Cardiac muscle cell (in vitro differentiated cells and primary cell): ENCODE measurements around the gene HGS. TPM values are rescaled to one million over a fixed set of nuclear protein-coding genes. Genes with fewer than 3 reads are reported as not detected.
A peak's percentile ranks its signal among the peaks of the same experiment; 100 is the strongest.
"Not testable (repeated sequence)": the region's sequence is repeated elsewhere in the genome, so short reads cannot be mapped to it uniquely, and the experiment has no call there.

Source experiments
- DNase-seq, 2 donors: peaks; one replicate each; pipeline versions ENCODE4 v3.0.0 to v3.0.0-alpha.2; 2010 to 2017; ENCODE audit warnings: low read depth in 1 of 2, low spot score in 1 of 2
- H3K27ac ChIP-seq: fragments of 200-600 bp; sonication (generic); 2 replicates; pipeline ENCODE4 v1.5.1; 2016
- H3K27me3 ChIP-seq: fragments of 200-600 bp; sonication (generic); 2 replicates; pipeline ENCODE4 v1.6.0; 2016; ENCODE audit warnings: control low read depth
- H3K36me3 ChIP-seq: fragments of 200-600 bp; sonication (generic); 2 replicates; pipeline ENCODE4 v1.5.1; 2016; ENCODE audit warnings: control low read depth
- H3K4me1 ChIP-seq: fragments of 200-600 bp; sonication (generic); 2 replicates; pipeline ENCODE4 v1.8.1; 2017; ENCODE audit warnings: low read depth, mild to moderate bottlenecking, mixed run types
- H3K4me3 ChIP-seq: fragments of 200-600 bp; sonication (generic); 2 replicates; pipeline ENCODE4 v1.5.1; 2016; ENCODE audit warnings: mild to moderate bottlenecking
- H3K9me3 ChIP-seq: fragments of 200-600 bp; sonication (generic); 2 replicates; pipeline ENCODE4 v1.5.1; 2017; ENCODE audit warnings: low read depth, mild to moderate bottlenecking, control low read depth
- CTCF ChIP-seq: IDR thresholded peaks from 2 replicates; pipeline ENCODE4 v1.5.1; 2012; ENCODE audit warnings: low read depth, mild to moderate bottlenecking, low read length
- polyA plus RNA-seq: library from polyadenylated mRNA; unstranded; fragments of >200 nt; fragmentation: Nextera tagmentation; extraction: Ambion mirVana; gene quantifications from 2 replicates; pipeline ENCODE4 v1.2.1, GENCODE V29; 2016
- total RNA-seq: library from RNA; depleted of rRNA; stranded (reverse); fragments of >200 nt; gene quantifications from 2 replicates; pipeline ENCODE4 v1.2.3, GENCODE V29; 2016

The HGS gene
- total and polyA plus RNA-seq, 2 experiments from 2014 or later = 107 to 109 TPM

DNA sequence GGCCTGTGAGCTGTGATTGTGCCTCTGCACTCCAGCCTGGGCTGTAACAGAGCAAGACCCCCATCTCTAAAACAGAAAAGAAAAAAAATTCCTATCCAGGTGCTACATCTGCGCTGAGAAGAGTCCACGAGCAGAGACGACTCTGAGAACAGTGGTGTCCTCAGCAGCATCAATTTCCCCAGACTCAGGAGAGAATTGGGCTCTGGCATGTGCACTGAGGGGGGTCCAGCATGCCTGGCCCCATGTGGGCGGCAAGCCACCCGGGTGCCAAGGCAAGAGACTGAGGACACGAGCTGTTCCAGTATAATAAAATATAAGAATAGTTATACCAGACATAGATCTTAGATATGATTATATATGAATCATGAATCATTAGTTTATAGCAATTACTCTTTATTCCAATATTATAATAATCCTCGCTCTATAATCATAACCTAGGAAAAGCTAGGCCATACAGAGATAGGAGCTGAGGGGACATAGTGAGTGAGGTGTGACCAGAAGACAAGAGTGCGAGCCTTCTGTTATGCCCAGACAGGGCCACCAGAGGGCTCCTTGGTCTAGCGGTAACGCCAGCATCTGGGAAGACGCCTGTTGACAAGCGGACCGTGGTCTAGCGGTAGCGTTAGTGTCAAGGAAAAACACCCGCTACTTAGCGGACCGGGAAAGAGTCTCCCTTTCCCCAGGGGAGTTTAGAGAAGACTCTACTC, 8.1 kb upstream of the HGS start:
- not testable (repeated sequence) for H3K4me1 ChIP-seq, H3K9me3 ChIP-seq, H3K4me3 ChIP-seq, H3K27me3 ChIP-seq
- TF ChIP-seq CTCF = peak; percentile 44
- peak; percentile 33 to 52 for DNase-seq
- H3K36me3 ChIP-seq = peaks cover 12% of the 10 kb centered on the region
- peak overlapping the region; percentile 42 for H3K27ac ChIP-seq

GRCh38 chr17:81676906-81677305, 6.9 kb upstream of the HGS start:
- peak overlapping the region; percentile 42 for H3K27ac ChIP-seq
- DNase-seq = no peak
- H3K27me3 ChIP-seq = no peaks in the 10 kb centered on the region

GRCh38 chr17:81680150-81680549, 3.7 kb upstream of the HGS start:
- DNase-seq = no peak
- H3K27ac ChIP-seq = no peak overlapping the region
- H3K9me3 ChIP-seq = no peaks in the 10 kb centered on the region
- no peak for TF ChIP-seq CTCF
- H3K4me1 ChIP-seq = peaks cover 12% of the 10 kb centered on the region
- H3K4me3 ChIP-seq = no peak overlapping the region
- H3K27me3 ChIP-seq = no peaks in the 10 kb centered on the region
- no peaks in the 10 kb centered on the region for H3K36me3 ChIP-seq

More at GRCh38 chr17:81676906-81677305, 6.9 kb upstream of the HGS start:
- Histone ChIP-seq H3K4me3 (no peak overlapping the region), H3K4me1 (no peaks in the 10 kb centered on the region), H3K36me3 (peaks cover 7% of the 10 kb centered on the region), H3K9me3 (no peaks in the 10 kb centered on the region)
- no peak for TF ChIP-seq CTCF

GRCh38 chr17:81681672-81682071, 2.1 kb upstream of the HGS start:
- no peak for DNase-seq

GRCh38 chr17:81682565-81683207, 1.1 kb upstream of the HGS start:
- Histone ChIP-seq H3K4me3 (peak overlapping the region; percentile 87), H3K27ac (peak overlapping the region; percentile 81), H3K27me3 (no peaks in the 10 kb centered on the region), H3K36me3 (peaks cover 9% of the 10 kb centered on the region), H3K9me3 (no peaks in the 10 kb centered on the region), H3K4me1 (peaks cover 12% of the 10 kb centered on the region)
- TF ChIP-seq CTCF = no peak
- no peak for DNase-seq

More at GRCh38 chr17:81681672-81682071, 2.1 kb upstream of the HGS start:
- Histone ChIP-seq H3K4me3 (no peak overlapping the region), H3K27ac (no peak overlapping the region), H3K4me1 (peaks cover 12% of the 10 kb centered on the region), H3K36me3 (peaks cover 7% of the 10 kb centered on the region), H3K27me3 (no peaks in the 10 kb centered on the region), H3K9me3 (no peaks in the 10 kb centered on the region)
- no peak for TF ChIP-seq CTCF
